ENCODE measurements around the gene REPS1. TPM values are rescaled to one million over a fixed set of nuclear protein-coding genes. Genes with fewer than 3 reads are reported as not detected.

The REPS1 gene
- total and polyA plus RNA-seq, 11 donors = 16.3 to 65.8 (median 38.3) TPM

GRCh38 chr6:138963119-138963518 lies 24.9 kb downstream of the REPS1 start:
- Histone ChIP-seq H3K36me3 (no peaks in the 10 kb centered on the region), H3K9me3 (no peaks in the 10 kb centered on the region), H3K4me3 (no peak overlapping the region), H3K27ac (no peak overlapping the region), H3K4me1 (peaks cover 0 to 67% (median 28%) of the 10 kb centered on the region in 12 donors), H3K27me3 (no peaks in the 10 kb centered on the region)
- intact Hi-C loops (cut with DNase I) = no loop called here
- no peak for DNase-seq
- TF ChIP-seq CTCF (IDR thresholded peaks at IDR 0.05) (no peak), POLR2A (IDR thresholded peaks at IDR 0.05) (no peak)
- WGBS, 4 donors = 95 to 99% (median 98%) methylated on average over 3 of the region's 3 CpGs
- no peak for ATAC-seq

GRCh38 chr6:138959521-138959920 lies 28.5 kb downstream of the REPS1 start:
- ATAC-seq = no peak
- DNase-seq = no peak
- Histone ChIP-seq H3K27me3 (no peaks in the 10 kb centered on the region), H3K4me1 (peaks cover 0 to 57% (median 31%) of the 10 kb centered on the region in 12 donors), H3K36me3 (no peaks in the 10 kb centered on the region), H3K27ac (no peak overlapping the region), H3K9me3 (no peaks in the 10 kb centered on the region), H3K4me3 (no peak overlapping the region)
- intact Hi-C loops (cut with DNase I) = no loop called here
- 85 to 87% (median 86%) methylated on average over 3 of the region's 3 CpGs for WGBS, 4 donors
- TF ChIP-seq CTCF (IDR thresholded peaks at IDR 0.05) (no peak), POLR2A (IDR thresholded peaks at IDR 0.05) (no peak)

GRCh38 chr6:138958595-138958994 lies 29.5 kb downstream of the REPS1 start:
- WGBS, 4 donors = 39 to 75% (median 52%) methylated on average over 1 of the region's 1 CpG
- Histone ChIP-seq H3K9me3 (no peaks in the 10 kb centered on the region), H3K27me3 (no peaks in the 10 kb centered on the region), H3K4me3 (no peak overlapping the region), H3K27ac (peak overlapping the region in 4 of 12 donors; percentile 4 to 63 (median 28)), H3K4me1 (peaks cover 0 to 53% (median 25%) of the 10 kb centered on the region in 12 donors), H3K36me3 (no peaks in the 10 kb centered on the region)
- DNase-seq (no peak), ATAC-seq (no peak)
- TF ChIP-seq CTCF (IDR thresholded peaks at IDR 0.05) = no peak
- TF ChIP-seq POLR2A (IDR thresholded peaks at IDR 0.05) = no peak
- intact Hi-C loops (cut with DNase I) = no loop called here

GRCh38 chr6:138957903-138958302 lies 30.1 kb downstream of the REPS1 start:
- intact Hi-C loops (cut with DNase I) = no loop called here
- 23 to 31% (median 27%) methylated on average over 2 of the region's 2 CpGs for WGBS, 4 donors
- no peak for DNase-seq
- peak overlapping the region in 11 of 12 donors; percentile 2 to 63 (median 10) for H3K27ac ChIP-seq
- H3K4me3 ChIP-seq = no peak overlapping the region
- H3K27me3 ChIP-seq = no peaks in the 10 kb centered on the region
- H3K4me1 ChIP-seq = peaks cover 0 to 55% (median 21%) of the 10 kb centered on the region in 12 donors
- ATAC-seq = no peak
- TF ChIP-seq POLR2A (IDR thresholded peaks at IDR 0.05) = no peak
- no peak for TF ChIP-seq CTCF (IDR thresholded peaks at IDR 0.05)
- no peaks in the 10 kb centered on the region for H3K9me3 ChIP-seq
- H3K36me3 ChIP-seq = no peaks in the 10 kb centered on the region
